ENCODE results near the gene FAT1. TPM values are rescaled to one million over a fixed set of nuclear protein-coding genes. Genes with fewer than 3 reads are reported as not detected.

FAT1 gene
- total RNA-seq, 1 experiment from 2014 or later = 107 TPM

- POLR2A ChIA-PET (ENCODE audit: low non-redundant PET) = interaction anchor here (0.6 kb wide), 1 partner anchor 39 kb away, joined by 4 read pairs; no protein-coding TSS in a partner anchor
These were observed 93.5 kb downstream of the FAT1 start for GRCh38 chr4:186630128-186630527.

GRCh38 chr4:186628058-186628711 lies 95.5 kb downstream of the FAT1 start:
- TF ChIP-seq CTCF (conservative IDR thresholded peaks at IDR 0.05; ENCODE audit: low read depth, low read length) (no peak), EZH2 (IDR thresholded peaks at IDR 0.05; ENCODE audit: borderline replicate concordance, low read depth, low read length, poor library complexity, severe bottlenecking) (no peak)
- H3K27me3 ChIP-seq (replicated peaks; ENCODE audit: insufficient read depth, low read depth, low read length, poor library complexity) = no peaks in the 10 kb centered on the region
- H3K36me3 ChIP-seq (ENCODE audit: insufficient read depth, low read length, poor library complexity, severe bottlenecking) = peaks cover 7% of the 10 kb centered on the region
- H3K27ac ChIP-seq (ENCODE audit: low read depth, low read length, poor library complexity, severe bottlenecking) = no peak overlapping the region
- intact Hi-C loops (cut with micrococcal nuclease; ENCODE audit: unreplicated experiment) = no loop called here
- no peak for DNase-seq (ENCODE audit: low spot score)
- H3K9me3 ChIP-seq (ENCODE audit: low read depth, low read length, poor library complexity, severe bottlenecking) = no peaks in the 10 kb centered on the region
- H3K4me1 ChIP-seq (ENCODE audit: insufficient read depth, low read length, poor library complexity, severe bottlenecking) = peaks cover 24% of the 10 kb centered on the region
- CTCF ChIA-PET = no interaction called here
- H3K4me3 ChIP-seq (ENCODE audit: low read depth, low read length, poor library complexity, severe bottlenecking) = no peak overlapping the region
- POLR2A ChIA-PET (ENCODE audit: low non-redundant PET) = no interaction called here
- BruUV-seq (replicated peaks) = no TSS peak

More at GRCh38 chr4:186630128-186630527, 93.5 kb downstream of the FAT1 start:
- Histone ChIP-seq H3K36me3 (ENCODE audit: insufficient read depth, low read length, poor library complexity, severe bottlenecking) (peaks cover 13% of the 10 kb centered on the region), H3K27ac (ENCODE audit: low read depth, low read length, poor library complexity, severe bottlenecking) (no peak overlapping the region), H3K27me3 (replicated peaks; ENCODE audit: insufficient read depth, low read depth, low read length, poor library complexity) (no peaks in the 10 kb centered on the region), H3K4me1 (ENCODE audit: insufficient read depth, low read length, poor library complexity, severe bottlenecking) (peaks cover 4% of the 10 kb centered on the region), H3K4me3 (ENCODE audit: low read depth, low read length, poor library complexity, severe bottlenecking) (no peak overlapping the region), H3K9me3 (ENCODE audit: low read depth, low read length, poor library complexity, severe bottlenecking) (no peaks in the 10 kb centered on the region)
- BruUV-seq (replicated peaks) = no TSS peak
- TF ChIP-seq CTCF (conservative IDR thresholded peaks at IDR 0.05; ENCODE audit: low read depth, low read length) = no peak
- no peak for TF ChIP-seq EZH2 (IDR thresholded peaks at IDR 0.05; ENCODE audit: borderline replicate concordance, low read depth, low read length, poor library complexity, severe bottlenecking)
- intact Hi-C loops (cut with micrococcal nuclease; ENCODE audit: unreplicated experiment) = no loop called here
- CTCF ChIA-PET = no interaction called here
- DNase-seq (ENCODE audit: low spot score) = no peak

GRCh38 chr4:186627226-186627865 lies 96.3 kb downstream of the FAT1 start:
- H3K27ac ChIP-seq (ENCODE audit: low read depth, low read length, poor library complexity, severe bottlenecking) = no peak overlapping the region
- intact Hi-C loops (cut with micrococcal nuclease; ENCODE audit: unreplicated experiment) = no loop called here
- ChIA-PET CTCF (no interaction called here), POLR2A (ENCODE audit: low non-redundant PET) (no interaction called here)
- no peaks in the 10 kb centered on the region for H3K36me3 ChIP-seq (ENCODE audit: insufficient read depth, low read length, poor library complexity, severe bottlenecking)
- H3K4me3 ChIP-seq (ENCODE audit: low read depth, low read length, poor library complexity, severe bottlenecking) = no peak overlapping the region
- TF ChIP-seq CTCF (conservative IDR thresholded peaks at IDR 0.05; ENCODE audit: low read depth, low read length) (no peak), EZH2 (IDR thresholded peaks at IDR 0.05; ENCODE audit: borderline replicate concordance, low read depth, low read length, poor library complexity, severe bottlenecking) (no peak)
- H3K4me1 ChIP-seq (ENCODE audit: insufficient read depth, low read length, poor library complexity, severe bottlenecking) = peaks cover 32% of the 10 kb centered on the region
- no TSS peak for BruUV-seq (replicated peaks)
- peak; percentile 13 for DNase-seq (ENCODE audit: low spot score)
- no peaks in the 10 kb centered on the region for H3K27me3 ChIP-seq (replicated peaks; ENCODE audit: insufficient read depth, low read depth, low read length, poor library complexity)
- no peaks in the 10 kb centered on the region for H3K9me3 ChIP-seq (ENCODE audit: low read depth, low read length, poor library complexity, severe bottlenecking)

All from A673 (cell line).